HG02943 (cell line): ENCODE data around the gene STK17A.
"Not testable (repeated sequence)": the region's sequence is repeated elsewhere in the genome, so short reads cannot be mapped to it uniquely, and the experiment has no call there.

Source experiments
- ATAC-seq: cut with Tn5 transposase; IDR thresholded peaks from one replicate; pipeline ENCODE4 v1.9.1; 2021; ENCODE audit warnings: mild to moderate bottlenecking, low read depth, moderate library complexity; ENCODE audit not compliant: unreplicated experiment

Gene STK17A

DNA sequence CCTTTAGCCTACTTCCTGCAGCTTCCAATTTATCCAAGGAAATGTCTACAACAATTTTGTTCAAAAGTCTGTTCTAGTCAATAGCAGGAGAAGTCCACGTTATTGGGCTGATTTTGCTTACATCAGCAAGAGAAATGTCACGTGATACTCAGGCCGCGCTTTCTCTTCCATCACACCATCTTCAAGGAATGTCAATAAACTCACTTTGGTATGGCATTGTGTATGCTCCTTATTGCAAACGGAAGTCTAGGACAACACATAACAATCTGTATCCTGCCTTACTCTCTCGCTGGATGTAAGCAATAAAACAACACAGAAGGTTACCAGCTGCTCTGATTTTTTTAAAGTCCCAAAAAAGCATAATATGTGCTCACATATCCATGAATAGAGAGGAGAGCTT, 17.1 kb upstream of the STK17A start:
- ATAC-seq = no peak

DNA sequence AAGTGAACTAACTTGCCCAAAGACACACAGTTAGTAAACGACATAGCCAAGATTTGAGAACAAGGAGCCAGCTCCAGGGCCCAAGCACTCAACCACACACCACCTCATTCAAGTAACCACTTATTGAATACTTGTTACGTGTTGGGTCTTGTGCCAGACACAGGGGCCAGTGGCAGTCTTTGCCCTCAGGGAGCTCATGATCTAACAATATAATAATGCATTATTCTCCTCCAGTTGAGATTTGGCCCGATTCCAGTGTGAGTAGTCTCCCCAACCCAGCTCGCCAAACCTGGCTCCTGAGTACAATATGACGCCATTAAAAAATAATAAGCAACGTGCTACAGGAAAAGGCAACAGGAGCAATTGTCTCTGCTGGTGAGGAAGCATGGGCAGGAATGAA, 14.4 kb upstream of the STK17A start:
- ATAC-seq = no peak

DNA sequence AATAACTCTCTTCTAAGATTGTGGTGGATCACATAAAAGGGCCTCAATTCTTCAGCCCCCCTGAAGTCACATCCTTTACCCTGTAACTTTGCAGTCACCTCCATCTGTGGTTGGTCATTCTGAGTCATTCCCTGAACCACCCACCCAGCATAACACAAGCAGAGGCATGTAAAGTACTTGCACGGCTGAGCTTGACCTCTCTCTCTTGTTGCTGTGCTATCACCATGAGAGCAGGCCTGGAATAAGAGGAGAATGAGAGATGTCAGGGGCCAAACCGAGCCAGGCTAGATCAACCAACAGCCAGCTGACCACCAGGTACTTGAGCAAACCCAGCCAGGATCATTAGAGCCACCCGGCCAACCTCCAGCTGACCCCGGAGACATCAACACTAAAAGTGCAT, 13.5 kb upstream of the STK17A start:
- no peak for ATAC-seq

DNA sequence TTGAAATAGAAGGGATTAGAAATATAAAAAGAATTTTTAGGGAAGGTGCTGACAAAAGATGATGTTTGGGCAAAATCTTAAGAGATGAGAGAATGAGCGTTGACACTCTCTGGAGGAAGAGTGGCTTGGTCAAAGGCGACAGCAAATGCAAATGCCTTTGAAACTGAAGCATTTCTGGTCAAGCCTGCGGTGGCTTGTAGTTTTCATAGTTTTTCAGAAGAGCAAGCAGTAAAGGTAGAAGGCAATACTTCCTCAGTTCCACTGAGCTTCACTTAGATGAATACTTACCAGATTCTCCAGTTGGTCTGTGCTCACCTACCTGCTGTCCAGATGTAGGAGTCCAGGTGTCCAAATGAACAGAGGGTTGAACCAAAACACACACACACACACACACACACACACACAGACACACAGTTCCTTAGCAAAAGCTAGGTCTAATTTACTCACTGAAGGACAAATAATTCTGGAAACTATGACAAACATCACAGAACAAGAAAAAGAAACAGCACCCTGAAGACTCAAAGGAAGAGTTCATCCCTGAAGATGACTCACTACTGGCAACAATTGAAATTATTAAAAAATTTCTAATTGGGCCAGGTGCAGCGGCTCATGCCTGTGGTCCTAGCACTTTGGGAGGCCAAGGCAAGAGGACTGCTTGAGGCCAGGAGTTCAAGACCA, 12.1 kb upstream of the STK17A start:
- ATAC-seq = peak; percentile 62

DNA sequence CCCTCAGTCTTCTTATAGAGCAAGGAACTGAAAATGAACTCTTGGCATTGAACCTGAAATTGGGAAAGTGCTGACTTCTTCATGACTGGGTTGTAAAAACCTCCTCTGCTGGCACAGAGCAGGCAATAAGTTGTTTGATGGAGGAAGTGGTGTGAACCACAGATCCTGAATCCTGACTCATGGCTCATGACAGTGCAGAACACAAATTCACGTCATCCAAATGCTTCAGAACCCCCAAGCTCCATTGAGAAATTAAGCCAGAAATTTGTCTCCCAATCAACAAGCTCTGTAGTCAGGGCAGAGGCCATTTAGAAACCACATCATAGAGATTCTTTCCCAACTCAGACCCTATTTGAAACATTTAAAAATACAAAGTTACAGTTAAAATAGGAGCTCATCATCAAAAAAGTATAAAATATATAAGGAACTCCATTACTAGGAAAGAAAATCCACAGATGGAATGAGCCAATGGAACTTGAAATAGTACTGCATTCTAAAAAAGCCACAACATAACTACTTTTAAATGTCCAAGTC, 10.3 kb upstream of the STK17A start:
- ATAC-seq = no peak

DNA sequence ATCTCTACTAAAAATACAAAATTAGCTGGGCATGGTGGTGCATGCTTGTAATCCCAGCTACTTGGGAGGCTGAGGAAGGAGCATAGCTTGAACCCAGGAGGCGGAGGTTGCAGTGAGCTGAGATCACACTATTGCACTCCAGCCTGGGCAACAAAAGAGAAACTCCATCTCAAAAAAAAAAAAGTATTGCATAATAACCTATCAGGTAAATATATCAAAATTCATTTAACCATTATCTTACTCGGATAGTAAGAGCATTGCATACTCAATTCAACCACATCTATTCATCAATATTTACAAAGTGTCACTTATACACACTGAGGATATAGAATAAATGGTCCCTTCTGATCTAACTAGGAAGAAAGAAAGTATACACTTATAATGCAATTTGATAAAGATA, 9.1 kb upstream of the STK17A start:
- not testable (repeated sequence) for ATAC-seq

DNA sequence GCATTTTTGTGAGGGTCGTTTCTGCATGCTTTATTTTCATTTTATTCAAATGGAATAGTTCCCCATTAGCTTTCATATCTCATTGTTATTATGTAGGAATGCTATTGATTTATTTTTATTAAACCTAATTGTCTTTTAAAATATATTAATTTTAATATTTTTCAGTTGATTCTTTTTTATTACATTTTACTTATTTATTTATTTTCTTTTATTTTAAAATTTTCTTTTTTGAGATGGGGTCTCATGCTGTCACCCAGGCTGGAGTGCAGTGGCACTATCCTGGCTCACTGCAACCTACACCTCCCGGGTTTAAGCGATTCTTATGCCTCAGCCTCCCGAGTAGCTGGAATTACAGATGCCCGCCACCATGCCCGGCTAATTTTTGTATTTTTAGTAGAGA, 7.4 kb upstream of the STK17A start:
- no peak for ATAC-seq

DNA sequence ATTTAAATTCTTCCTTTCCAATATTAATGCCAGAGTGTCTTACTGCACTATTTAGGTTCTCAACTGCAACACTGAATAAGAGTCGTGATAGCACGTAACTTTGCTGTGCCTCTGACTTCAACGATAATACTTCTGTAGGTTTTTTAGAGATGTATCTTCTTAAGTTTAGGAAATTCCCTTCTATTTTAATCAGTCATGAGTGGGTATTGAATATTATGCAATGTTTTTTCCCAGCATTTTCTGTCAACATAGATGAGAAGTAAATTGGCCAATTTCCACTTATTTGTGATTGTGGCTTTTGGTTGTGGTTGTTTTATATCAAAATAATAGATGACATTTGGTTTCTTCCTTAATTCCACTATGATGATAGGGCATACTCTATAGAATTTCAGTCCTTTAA, 6.7 kb upstream of the STK17A start:
- no peak for ATAC-seq

DNA sequence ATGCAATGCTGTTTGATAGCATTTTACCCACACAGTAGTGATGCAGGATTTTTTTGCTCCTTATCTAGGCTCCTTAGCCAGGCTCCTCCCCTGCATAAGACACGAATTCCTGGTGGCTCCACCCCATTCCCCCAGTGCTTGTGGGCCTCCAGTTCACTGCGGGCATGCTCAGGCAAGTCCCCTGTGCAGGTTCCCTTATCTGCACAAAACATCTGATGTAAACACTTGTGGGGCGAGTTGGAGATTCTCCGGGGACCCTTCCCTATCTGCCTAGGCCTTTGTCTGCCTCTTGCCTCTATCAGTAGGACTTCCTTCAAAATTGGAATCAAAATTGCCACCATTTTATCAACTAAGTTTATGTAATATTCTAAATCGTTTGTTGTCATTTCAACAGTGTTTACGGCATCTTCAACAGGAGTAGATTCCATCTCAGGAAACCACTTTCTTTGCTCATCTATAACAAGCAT, 5.4 kb upstream of the STK17A start:
- ATAC-seq = no peak

DNA sequence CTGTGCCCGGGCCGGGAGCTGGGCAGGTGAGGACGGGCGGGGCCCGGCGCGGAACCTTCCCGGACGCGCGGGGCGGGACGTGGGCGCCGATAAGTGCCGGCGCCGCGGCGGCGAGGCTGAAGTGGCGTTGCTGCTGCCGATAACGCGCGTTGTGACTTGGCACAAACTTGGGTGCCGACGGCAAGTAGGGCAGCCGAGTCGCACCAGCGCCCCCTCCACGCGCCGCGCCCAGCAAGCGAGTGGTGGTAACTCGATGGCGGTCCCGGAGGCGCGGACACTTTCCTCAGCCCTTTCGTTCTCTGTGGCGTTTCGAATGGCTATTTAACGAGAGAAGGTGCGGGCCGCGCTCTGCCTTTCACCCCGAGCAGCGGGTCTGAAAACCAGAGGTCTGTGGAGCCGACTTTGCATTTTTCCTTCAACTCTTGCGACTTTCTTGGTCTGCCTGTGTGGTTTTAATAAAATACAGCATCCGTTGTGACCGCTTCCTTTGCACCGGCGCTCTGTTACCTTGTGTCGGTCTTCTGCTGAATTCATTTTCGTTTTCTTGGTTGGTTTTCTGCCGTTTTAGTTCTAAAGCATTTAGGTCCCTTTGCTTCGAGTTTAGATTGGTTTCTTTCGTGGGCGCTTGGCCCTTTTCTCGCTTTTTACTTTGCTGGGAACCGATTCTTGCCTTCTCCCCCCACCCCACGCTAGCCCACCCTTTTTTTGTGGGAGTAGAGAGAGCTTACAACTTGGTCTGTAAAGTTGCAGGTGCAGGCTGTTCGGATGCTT, 701 bp downstream of the STK17A start:
- ATAC-seq = peak; percentile 21

DNA sequence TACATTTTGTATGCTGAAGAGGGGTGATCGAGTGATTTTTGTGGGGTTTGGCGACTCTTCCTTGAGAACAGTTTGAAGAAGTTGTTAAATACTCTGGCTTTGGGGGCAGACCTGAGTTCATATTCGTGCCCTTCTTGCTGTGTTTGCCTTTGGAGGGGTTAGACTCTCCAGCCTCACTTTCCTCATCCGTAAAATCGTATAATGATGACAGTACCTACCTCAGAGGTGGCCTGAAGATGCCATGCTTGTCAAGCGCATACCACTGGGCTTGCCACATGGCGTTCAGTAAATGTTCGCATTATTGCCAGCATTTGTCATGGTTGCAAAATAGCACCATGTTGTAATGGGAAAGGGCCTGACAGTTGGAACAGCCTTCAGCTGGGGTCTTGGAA, 1.3 kb downstream of the STK17A start:
- no peak for ATAC-seq

DNA sequence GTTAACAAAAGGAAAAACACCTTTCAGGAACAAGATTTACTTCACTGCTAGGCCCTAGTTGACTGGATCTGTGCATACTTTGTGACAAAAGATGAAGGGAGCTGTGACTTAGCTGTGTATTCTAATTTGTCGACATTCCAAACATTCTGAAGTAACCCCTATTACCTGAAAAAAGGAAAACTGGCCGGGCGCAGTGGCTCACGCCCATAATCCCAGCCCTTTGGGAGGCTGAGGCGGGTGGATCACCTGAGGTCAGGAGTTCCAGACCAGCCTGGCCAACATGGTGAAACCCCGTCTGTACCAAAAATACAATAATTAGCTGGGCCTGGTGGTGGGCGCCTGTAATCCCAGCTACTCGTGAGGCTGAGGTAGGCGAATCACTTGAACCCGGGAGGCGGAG, 1.8 kb downstream of the STK17A start:
- ATAC-seq = not testable (repeated sequence)

DNA sequence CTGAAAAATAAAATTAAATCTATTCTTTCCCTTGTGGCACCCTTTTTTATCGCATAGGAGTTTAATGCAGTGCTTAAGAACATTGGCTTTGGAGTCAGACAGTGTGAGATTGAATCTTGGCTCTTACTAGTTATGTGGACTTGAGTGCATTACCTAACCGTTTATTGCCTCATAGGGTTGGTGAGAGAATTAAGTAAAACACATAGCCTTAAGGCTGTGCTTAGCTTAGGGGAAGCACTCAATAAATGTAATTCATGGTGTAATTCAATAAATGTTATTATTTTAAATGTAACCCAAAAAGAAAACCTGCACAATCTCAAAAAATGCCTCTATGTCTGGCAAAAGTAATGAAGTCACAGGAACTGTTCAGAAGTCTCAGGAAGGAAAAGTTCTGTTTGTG, 2.7 kb downstream of the STK17A start:
- no peak for ATAC-seq

DNA sequence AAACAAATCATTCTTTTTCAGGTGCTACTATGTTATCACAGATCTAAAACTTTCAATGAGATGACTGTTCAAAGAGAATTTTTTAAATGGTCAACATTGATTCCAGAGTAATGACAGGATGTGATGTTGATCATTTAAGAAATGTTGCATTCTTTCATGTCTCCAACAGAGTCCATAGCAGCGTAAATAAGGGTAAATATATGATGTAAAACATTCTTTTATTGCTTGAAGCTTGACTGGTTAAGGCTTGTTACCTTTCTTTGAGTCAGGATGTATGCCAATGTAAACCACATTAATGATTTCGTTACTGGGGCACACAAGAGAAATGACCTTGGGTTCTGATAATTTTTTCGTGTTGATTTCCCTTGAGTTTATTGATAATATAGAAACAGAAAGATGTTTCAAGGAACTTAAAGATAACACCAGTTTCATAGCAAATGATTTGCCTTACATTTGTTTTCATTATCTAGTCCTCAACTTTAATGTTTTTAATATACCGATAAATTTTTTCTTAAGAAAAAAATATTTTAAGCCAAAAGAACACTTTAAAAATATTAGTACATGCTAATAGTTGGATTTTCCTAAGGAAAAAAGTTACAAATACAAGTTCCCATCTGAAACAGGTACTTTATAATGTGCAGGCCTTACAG, 3.5 kb downstream of the STK17A start:
- ATAC-seq = no peak

DNA sequence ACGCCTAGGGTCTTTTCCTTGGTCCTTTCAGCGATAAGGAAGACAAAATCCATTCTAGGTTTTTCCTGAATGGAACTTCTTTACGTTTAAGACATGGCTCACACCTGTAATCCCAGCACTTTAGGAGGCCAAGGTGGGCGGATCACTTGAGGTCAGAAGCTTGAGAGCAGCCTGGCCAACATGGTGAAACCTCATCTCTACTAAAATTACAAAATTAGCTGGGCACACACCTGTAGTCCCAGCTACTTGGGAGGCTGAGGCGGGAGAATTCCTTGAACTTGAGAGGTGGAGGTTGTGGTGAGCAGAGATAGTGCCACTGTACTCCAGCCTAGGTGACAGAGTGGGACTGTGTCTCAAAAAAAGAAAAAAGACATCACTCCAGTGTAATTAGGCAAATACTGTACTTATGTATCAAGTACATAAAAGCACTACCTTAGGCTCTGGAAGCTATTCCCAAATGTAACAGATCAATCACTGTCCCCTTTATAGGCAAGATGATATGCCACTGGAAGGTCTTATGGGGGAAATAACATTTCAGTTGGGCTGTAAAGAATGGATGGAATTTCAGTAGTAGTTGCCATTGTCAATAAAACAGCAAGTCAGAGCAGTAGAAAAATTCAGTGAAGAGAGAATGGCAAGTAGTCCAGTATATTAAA, 5.7 kb downstream of the STK17A start:
- no peak for ATAC-seq

DNA sequence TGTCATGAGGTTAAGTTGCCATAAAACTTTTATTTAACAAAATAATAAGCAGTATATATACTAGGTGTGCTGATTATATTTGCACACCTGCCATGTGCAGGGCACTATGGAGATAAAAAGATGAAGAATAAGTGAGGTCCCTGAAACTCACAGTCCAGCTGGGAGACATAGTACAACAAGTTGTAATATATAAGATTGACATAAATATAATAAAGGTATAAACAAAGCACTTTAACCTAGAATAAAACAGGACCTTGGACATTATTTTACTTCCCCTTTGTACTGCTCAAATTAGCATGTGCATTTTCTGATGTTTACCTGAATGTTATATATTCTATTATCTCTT, 6.2 kb downstream of the STK17A start:
- ATAC-seq = no peak

DNA sequence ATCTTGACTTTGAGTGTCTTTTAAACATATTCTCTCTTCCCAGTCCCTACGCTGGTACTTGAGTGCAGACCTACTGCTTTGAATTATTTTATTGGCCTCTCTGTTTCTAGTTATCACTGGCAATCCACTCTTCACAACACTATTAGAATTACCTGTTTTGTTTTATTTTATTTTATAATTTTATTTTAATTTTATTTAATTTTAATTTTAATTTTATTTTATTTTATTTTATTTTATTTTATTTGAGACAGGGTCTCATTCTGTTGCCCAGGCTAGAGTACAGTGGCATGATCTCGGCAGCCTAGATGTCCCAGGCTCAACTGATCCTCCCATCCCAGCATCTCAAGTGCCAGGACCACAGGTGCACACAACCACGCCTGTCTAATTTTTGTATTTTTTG, 6.8 kb downstream of the STK17A start:
- no peak for ATAC-seq

DNA sequence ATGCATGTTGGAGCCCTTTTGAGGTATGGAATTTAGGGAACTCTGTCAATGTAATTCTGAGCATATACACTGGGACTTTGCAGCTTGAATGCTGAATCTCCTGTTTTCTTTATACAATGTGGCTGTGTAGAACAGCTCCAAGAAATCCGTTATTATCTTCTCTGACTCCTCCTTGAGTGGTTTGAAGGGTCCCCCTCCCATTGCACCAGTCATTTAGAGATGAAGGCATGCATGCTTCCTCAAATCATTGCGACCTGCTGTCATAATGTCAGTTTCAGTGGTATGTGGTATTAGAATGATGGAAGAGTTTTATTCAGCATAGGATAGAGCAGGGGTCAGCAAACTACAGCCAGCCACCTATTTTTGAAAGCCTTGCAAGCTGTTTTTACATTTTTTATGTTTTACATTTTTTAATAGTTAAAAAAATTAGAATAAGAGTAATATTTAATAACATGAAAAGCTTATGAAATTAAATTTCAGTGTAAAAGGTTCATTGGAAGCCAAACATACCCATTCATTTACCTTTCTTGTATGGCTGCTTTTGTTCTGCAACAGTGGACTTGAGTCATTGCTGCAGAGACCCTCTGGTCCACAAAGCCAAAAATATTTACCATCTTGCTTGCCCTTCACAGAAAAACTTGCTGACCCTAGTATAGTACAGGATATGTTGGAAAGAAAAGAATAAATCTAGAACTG, 8.1 kb downstream of the STK17A start:
- peak; percentile 73 for ATAC-seq

DNA sequence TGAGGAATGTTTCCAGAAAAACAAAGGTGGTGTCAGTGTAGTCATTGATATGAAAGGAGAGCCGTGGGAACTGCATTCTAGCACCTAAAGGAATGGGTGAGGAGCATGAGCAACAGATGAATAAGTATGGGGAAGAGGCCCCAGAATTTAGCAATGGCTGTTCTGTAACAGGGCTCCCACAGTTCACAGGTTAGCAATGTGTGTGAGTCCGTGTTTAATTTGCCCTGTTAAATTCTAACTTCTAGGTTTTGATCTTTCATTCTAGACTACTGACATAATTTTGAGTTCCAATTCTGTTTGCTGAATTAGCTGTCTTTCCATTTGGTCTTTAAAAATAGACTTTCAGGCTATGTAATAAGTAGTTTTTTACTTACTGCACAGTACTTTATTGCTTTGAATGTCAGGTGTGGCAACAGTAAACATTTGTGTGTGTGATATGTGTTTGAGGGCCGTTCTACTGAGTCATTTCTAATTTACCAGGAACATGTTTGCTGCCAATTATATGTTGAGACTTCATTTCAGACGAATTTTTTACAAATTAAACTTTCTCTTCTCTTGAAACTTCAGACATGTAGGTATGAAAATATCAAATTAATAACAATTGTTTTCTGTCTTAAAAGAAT, 8.8 kb downstream of the STK17A start:
- no peak for ATAC-seq

DNA sequence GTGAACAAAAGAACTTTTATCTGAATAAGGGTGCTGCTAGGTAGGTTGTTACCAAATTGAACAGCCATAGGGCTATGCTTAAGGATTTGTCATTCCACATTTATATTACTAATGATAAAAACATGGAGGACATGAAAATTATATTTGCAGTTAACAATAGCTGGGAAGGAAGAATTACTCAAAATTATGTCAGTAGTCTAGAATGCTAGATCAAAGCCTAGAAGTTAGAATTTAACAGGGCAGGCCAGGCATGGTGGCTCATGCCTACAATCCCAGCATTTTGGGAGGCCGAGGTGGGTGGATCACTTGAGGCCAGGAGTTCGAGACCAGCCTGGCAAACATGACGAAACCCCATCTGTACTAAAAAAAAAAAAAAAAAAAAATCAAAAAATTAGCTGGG, 9.4 kb downstream of the STK17A start:
- ATAC-seq = no peak
